ENCODE data around the gene SLC29A1. TPM values are rescaled to one million over a fixed set of nuclear protein-coding genes. Genes with fewer than 3 reads are reported as not detected.
A peak's percentile ranks its signal among the peaks of the same experiment; 100 is the strongest.

The SLC29A1 gene
- total RNA-seq, 4 donors from 2014 or later, result 18.3 to 95.5 (median 40.8) TPM

DNA sequence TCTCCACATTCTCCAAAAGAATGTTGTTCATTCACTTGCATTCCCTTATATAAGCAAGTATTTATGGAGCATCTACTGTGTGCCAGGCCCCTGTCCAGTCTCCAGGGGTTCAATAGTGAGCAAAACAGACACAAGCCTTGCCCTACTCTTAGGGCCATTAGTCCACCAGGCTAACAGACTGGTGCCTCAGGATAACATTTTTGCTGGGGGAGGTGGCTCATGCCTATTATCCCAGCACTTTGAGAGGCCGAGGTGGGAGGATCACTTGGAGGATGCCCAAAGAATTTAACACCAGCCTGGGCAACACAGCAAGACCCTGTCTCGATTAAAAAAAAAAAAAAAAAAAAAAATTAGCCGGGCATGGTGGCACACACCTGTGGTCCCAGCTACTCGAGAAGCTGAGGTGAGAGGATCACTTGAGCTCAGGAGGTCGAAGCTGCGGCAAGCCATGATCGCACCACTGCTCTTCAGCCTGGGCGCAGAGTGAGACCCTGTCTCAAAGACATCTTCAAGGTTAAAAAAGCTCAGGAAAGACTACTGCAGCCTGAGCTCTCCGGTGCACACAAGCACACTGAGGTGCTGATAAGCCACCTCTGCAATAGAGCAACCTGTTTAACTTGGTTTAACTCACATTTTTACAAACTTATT, 44.8 kb upstream of the SLC29A1 start:
- in situ Hi-C loops (cut with MboI; ENCODE audit: low sequenced_read_pairs in 4 of 4), result loop anchor here in 1 of 4 donors (10.0 kb wide), 1 partner anchor 56 kb away; no protein-coding TSS in a partner anchor
- no peak for TF ChIP-seq POLR2A (IDR thresholded peaks at IDR 0.05)
- TF ChIP-seq, protein P1, sequence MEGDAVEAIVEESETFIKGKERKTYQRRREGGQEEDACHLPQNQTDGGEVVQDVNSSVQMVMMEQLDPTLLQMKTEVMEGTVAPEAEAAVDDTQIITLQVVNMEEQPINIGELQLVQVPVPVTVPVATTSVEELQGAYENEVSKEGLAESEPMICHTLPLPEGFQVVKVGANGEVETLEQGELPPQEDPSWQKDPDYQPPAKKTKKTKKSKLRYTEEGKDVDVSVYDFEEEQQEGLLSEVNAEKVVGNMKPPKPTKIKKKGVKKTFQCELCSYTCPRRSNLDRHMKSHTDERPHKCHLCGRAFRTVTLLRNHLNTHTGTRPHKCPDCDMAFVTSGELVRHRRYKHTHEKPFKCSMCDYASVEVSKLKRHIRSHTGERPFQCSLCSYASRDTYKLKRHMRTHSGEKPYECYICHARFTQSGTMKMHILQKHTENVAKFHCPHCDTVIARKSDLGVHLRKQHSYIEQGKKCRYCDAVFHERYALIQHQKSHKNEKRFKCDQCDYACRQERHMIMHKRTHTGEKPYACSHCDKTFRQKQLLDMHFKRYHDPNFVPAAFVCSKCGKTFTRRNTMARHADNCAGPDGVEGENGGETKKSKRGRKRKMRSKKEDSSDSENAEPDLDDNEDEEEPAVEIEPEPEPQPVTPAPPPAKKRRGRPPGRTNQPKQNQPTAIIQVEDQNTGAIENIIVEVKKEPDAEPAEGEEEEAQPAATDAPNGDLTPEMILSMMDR (IDR thresholded peaks at IDR 0.05 in 4 of 5, conservative IDR thresholded peaks at IDR 0.05 in 1 of 5), result no peak
- Histone ChIP-seq H3K27ac (peak overlapping the region in 1 of 4 donors; percentile 50), H3K27me3 (no peaks in the 10 kb centered on the region), H3K36me3 (no peaks in the 10 kb centered on the region), H3K9me3 (no peaks in the 10 kb centered on the region), H3K4me1 (no peaks in the 10 kb centered on the region), H3K4me3 (no peak overlapping the region)
- ATAC-seq (no peak), DNase-seq (no peak)
- intact Hi-C loops (cut with DNase I; ENCODE audit: low total_unique reads), result no loop called here

DNA sequence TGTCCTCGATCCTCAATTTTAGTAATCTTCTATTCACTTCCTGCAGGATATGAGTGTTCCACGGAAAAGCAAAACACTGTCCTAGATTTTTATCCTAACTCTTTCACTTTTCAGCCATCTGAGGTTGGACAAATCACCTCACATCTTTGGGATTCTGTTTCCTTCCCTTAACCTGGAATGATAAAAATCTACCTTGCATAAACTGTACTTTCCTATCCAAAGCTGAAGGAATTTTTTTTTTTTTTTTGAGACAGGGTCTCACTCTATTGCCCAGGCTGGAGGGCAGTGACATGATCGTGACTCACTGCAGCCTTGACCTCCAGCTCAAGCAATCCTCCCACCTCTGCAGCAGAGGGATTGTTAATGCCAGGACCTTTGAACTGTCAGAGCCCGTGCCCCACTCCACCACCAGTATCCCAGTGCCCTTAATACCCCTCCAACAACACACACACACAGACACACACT, 44.3 kb upstream of the SLC29A1 start:
- intact Hi-C loops (cut with DNase I; ENCODE audit: low total_unique reads), result no loop called here
- DNase-seq, result no peak
- Histone ChIP-seq H3K36me3 (no peaks in the 10 kb centered on the region), H3K27me3 (no peaks in the 10 kb centered on the region), H3K4me3 (no peak overlapping the region), H3K9me3 (no peaks in the 10 kb centered on the region), H3K4me1 (no peaks in the 10 kb centered on the region), H3K27ac (no peak overlapping the region)
- in situ Hi-C loops (cut with MboI; ENCODE audit: low sequenced_read_pairs in 4 of 4), result loop anchor here in 1 of 4 donors (10.0 kb wide), 1 partner anchor 56 kb away; no protein-coding TSS in a partner anchor
- no peak for ATAC-seq
- TF ChIP-seq POLR2A (IDR thresholded peaks at IDR 0.05), result no peak
- TF ChIP-seq, protein P1 (IDR thresholded peaks at IDR 0.05 in 4 of 5, conservative IDR thresholded peaks at IDR 0.05 in 1 of 5), result no peak

DNA sequence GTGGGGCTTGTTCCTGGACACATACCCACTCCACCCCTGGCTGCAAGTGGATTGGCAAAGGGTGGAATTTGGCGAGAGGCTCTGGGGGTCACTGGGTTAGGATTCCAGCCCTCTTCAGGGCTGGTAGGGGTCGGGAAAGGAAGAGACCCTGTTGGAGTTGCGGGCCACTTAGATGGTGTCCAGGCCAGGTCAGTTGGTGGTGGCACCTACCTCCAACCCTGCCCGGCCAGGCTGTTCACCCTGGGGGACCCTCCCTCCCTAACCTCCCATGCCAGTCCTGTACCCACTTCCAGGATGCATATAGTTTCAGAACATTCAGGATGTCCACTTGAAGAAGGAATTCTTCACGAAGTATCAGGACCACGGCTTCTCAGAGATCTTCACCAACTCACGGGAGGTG, 43.7 kb upstream of the SLC29A1 start:
- Histone ChIP-seq H3K27me3 (no peaks in the 10 kb centered on the region), H3K4me3 (no peak overlapping the region), H3K27ac (no peak overlapping the region), H3K9me3 (no peaks in the 10 kb centered on the region), H3K4me1 (no peaks in the 10 kb centered on the region), H3K36me3 (no peaks in the 10 kb centered on the region)
- intact Hi-C loops (cut with DNase I; ENCODE audit: low total_unique reads), result no loop called here
- in situ Hi-C loops (cut with MboI; ENCODE audit: low sequenced_read_pairs in 4 of 4), result loop anchor here in 1 of 4 donors (10.0 kb wide), 1 partner anchor 55 kb away; no protein-coding TSS in a partner anchor
- no peak for ATAC-seq
- TF ChIP-seq, protein P1 (IDR thresholded peaks at IDR 0.05 in 4 of 5, conservative IDR thresholded peaks at IDR 0.05 in 1 of 5), result no peak
- TF ChIP-seq POLR2A (IDR thresholded peaks at IDR 0.05), result no peak
- DNase-seq, result no peak

DNA sequence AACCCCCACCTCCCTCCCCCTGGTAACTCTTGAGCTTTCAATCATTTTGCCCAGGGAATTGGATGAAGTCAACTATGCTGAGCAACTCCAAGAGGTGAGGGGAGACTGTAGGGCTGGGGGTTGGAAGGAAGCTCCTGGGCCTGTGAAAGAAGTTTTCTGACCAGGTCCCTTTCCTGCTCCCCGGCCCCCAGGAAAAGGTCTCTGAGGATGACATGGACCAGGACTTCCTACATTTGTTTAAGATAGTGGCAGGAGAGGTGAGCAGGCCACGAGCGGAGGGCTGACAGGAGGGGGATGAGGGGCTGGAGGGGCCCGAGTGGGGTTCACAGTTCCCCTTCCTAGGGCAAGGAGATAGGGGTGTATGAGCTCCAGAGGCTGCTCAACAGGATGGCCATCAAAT, 43.0 kb upstream of the SLC29A1 start:
- Histone ChIP-seq H3K4me1 (no peaks in the 10 kb centered on the region), H3K9me3 (no peaks in the 10 kb centered on the region), H3K4me3 (no peak overlapping the region), H3K36me3 (no peaks in the 10 kb centered on the region), H3K27me3 (no peaks in the 10 kb centered on the region), H3K27ac (no peak overlapping the region)
- no peak for DNase-seq
- no peak for ATAC-seq
- TF ChIP-seq, protein P1 (IDR thresholded peaks at IDR 0.05 in 4 of 5, conservative IDR thresholded peaks at IDR 0.05 in 1 of 5), result no peak
- TF ChIP-seq POLR2A (IDR thresholded peaks at IDR 0.05), result no peak
- intact Hi-C loops (cut with DNase I; ENCODE audit: low total_unique reads), result no loop called here
- in situ Hi-C loops (cut with MboI; ENCODE audit: low sequenced_read_pairs in 4 of 4), result no loop called here
